GM23338 (cell line): Measurements from ENCODE around the gene LGALS1. TPM values are rescaled to one million over a fixed set of nuclear protein-coding genes. Genes with fewer than 3 reads are reported as not detected.

Source experiments
- CREB1 ChIP-seq: fragments of 250-450 bp; sonication (Bioruptor Pico); IDR thresholded peaks from 2 replicates; pipeline ENCODE4 v1.5.0; 2020; ENCODE audit warnings: low read depth, mild to moderate bottlenecking, moderate library complexity
- EZH2 ChIP-seq: fragments of 200-600 bp; sonication (generic); IDR thresholded peaks from one replicate; pipeline ENCODE4 v1.8.0; 2017; ENCODE audit warnings: antibody characterized with exemption, mild to moderate bottlenecking, low read depth; ENCODE audit not compliant: unreplicated experiment
- NANOG ChIP-seq: IDR thresholded peaks from 2 replicates; pipeline ENCODE4 v1.6.1; 2016; ENCODE audit warnings: antibody characterized with exemption, borderline replicate concordance
- POLR2AphosphoS5 ChIP-seq: IDR thresholded peaks from 2 replicates; pipeline ENCODE4 v1.6.1; 2016; ENCODE audit warnings: antibody characterized with exemption, low read depth
- ZNF114 ChIP-seq: fragments of 250-450 bp; sonication (Bioruptor Pico); IDR thresholded peaks from 2 replicates; pipeline ENCODE4 v1.5.0; 2020; ENCODE audit warnings: mild to moderate bottlenecking, moderate library complexity
- ZNF331 ChIP-seq: fragments of 250-450 bp; sonication (Bioruptor Pico); IDR thresholded peaks from 2 replicates; pipeline ENCODE4 v1.5.0; 2020; ENCODE audit warnings: low read depth, mild to moderate bottlenecking, moderate library complexity
- polyA plus RNA-seq: library from polyadenylated mRNA; unstranded; fragments of >200 nt; fragmentation: Nextera tagmentation; extraction: Ambion mirVana; gene quantifications from 2 replicates; pipeline ENCODE4 v1.2.1, GENCODE V29; 2016
- total RNA-seq: library from RNA; depleted of rRNA; stranded (reverse); fragments of >200 nt; shearing (Covaris generic); gene quantifications from 2 replicates; pipeline ENCODE4 v1.2.3, GENCODE V29; 2014
- TF ChIP-seq, protein P1 (sequence below): fragments of 250-450 bp; sonication (Bioruptor Pico); IDR thresholded peaks from 2 replicates; pipeline ENCODE4 v1.5.0; 2020; ENCODE audit warnings: mild to moderate bottlenecking, moderate library complexity
- TF ChIP-seq, protein P2 (sequence below), 2 experiments: fragments of 200-600 bp in 1 of 2; sonication (generic) in 1 of 2; conservative IDR thresholded peaks; 2 replicates each; pipeline versions ENCODE4 v1.5.1 to v1.6.1; 2016 to 2017; ENCODE audit warnings: antibody characterized with exemption in 2 of 2, low read depth in 2 of 2, mild to moderate bottlenecking in 2 of 2, moderate library complexity in 1 of 2

The LGALS1 gene
- total and polyA plus RNA-seq, 2 experiments from 2014 or later: 31.2 to 62.5 TPM

DNA sequence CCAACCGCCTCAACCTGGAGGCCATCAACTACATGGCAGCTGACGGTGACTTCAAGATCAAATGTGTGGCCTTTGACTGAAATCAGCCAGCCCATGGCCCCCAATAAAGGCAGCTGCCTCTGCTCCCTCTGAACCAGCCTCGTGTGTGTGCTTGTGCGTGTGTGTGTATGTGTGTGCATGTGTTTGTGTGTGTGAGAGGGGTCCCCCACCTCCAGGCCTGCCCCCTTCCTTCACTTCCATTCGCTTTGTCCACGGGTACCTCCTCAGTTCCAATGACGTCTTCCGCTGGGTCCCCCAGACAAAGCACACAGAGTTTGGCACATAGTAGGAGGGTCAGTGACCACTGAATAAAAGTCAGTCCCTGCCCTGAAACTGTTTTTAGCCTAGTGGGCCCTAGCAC lies 4.2 kb downstream of the LGALS1 start (continued):
- TF ChIP-seq, protein P1, sequence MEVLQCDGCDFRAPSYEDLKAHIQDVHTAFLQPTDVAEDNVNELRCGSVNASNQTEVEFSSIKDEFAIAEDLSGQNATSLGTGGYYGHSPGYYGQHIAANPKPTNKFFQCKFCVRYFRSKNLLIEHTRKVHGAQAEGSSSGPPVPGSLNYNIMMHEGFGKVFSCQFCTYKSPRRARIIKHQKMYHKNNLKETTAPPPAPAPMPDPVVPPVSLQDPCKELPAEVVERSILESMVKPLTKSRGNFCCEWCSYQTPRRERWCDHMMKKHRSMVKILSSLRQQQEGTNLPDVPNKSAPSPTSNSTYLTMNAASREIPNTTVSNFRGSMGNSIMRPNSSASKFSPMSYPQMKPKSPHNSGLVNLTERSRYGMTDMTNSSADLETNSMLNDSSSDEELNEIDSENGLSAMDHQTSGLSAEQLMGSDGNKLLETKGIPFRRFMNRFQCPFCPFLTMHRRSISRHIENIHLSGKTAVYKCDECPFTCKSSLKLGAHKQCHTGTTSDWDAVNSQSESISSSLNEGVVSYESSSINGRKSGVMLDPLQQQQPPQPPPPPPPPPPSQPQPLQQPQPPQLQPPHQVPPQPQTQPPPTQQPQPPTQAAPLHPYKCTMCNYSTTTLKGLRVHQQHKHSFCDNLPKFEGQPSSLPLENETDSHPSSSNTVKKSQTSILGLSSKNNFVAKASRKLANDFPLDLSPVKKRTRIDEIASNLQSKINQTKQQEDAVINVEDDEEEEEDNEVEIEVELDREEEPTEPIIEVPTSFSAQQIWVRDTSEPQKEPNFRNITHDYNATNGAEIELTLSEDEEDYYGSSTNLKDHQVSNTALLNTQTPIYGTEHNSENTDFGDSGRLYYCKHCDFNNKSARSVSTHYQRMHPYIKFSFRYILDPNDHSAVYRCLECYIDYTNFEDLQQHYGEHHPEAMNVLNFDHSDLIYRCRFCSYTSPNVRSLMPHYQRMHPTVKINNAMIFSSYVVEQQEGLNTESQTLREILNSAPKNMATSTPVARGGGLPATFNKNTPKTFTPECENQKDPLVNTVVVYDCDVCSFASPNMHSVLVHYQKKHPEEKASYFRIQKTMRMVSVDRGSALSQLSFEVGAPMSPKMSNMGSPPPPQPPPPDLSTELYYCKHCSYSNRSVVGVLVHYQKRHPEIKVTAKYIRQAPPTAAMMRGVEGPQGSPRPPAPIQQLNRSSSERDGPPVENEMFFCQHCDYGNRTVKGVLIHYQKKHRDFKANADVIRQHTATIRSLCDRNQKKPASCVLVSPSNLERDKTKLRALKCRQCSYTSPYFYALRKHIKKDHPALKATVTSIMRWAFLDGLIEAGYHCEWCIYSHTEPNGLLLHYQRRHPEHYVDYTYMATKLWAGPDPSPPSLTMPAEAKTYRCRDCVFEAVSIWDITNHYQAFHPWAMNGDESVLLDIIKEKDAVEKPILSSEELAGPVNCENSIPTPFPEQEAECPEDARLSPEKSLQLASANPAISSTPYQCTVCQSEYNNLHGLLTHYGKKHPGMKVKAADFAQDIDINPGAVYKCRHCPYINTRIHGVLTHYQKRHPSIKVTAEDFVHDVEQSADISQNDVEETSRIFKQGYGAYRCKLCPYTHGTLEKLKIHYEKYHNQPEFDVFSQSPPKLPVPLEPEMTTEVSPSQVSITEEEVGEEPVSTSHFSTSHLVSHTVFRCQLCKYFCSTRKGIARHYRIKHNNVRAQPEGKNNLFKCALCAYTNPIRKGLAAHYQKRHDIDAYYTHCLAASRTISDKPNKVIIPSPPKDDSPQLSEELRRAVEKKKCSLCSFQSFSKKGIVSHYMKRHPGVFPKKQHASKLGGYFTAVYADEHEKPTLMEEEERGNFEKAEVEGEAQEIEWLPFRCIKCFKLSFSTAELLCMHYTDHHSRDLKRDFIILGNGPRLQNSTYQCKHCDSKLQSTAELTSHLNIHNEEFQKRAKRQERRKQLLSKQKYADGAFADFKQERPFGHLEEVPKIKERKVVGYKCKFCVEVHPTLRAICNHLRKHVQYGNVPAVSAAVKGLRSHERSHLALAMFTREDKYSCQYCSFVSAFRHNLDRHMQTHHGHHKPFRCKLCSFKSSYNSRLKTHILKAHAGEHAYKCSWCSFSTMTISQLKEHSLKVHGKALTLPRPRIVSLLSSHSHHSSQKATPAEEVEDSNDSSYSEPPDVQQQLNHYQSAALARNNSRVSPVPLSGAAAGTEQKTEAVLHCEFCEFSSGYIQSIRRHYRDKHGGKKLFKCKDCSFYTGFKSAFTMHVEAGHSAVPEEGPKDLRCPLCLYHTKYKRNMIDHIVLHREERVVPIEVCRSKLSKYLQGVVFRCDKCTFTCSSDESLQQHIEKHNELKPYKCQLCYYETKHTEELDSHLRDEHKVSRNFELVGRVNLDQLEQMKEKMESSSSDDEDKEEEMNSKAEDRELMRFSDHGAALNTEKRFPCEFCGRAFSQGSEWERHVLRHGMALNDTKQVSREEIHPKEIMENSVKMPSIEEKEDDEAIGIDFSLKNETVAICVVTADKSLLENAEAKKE (CRISPR knock-in tag): no peak
- no peak for TF ChIP-seq ZNF114 (CRISPR knock-in tag)
- TF ChIP-seq CREB1 (CRISPR knock-in tag): no peak
- no peak for TF ChIP-seq ZNF331 (CRISPR knock-in tag)
- no peak for TF ChIP-seq POLR2AphosphoS5
- TF ChIP-seq, protein P2, sequence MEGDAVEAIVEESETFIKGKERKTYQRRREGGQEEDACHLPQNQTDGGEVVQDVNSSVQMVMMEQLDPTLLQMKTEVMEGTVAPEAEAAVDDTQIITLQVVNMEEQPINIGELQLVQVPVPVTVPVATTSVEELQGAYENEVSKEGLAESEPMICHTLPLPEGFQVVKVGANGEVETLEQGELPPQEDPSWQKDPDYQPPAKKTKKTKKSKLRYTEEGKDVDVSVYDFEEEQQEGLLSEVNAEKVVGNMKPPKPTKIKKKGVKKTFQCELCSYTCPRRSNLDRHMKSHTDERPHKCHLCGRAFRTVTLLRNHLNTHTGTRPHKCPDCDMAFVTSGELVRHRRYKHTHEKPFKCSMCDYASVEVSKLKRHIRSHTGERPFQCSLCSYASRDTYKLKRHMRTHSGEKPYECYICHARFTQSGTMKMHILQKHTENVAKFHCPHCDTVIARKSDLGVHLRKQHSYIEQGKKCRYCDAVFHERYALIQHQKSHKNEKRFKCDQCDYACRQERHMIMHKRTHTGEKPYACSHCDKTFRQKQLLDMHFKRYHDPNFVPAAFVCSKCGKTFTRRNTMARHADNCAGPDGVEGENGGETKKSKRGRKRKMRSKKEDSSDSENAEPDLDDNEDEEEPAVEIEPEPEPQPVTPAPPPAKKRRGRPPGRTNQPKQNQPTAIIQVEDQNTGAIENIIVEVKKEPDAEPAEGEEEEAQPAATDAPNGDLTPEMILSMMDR (conservative IDR thresholded peaks at IDR 0.05; ENCODE audit: low read depth in 2 of 2): no peak
- TF ChIP-seq NANOG: no peak
- no peak for TF ChIP-seq EZH2
